NCI-H524 (cell line): ENCODE results near the gene TCF25.
A peak's percentile ranks its signal among the peaks of the same experiment; 100 is the strongest.
"Not testable (repeated sequence)": the region's sequence is repeated elsewhere in the genome, so short reads cannot be mapped to it uniquely, and the experiment has no call there.

Experiments used
- DNase-seq, 2 experiments: peaks; one replicate each; lab custom pipeline; 2025; lab: John Stamatoyannopoulos, UW

Gene TCF25

GRCh38 chr16:89903908-89904515 lies 30.6 kb downstream of the TCF25 start:
- DNase-seq: no peak

DNA sequence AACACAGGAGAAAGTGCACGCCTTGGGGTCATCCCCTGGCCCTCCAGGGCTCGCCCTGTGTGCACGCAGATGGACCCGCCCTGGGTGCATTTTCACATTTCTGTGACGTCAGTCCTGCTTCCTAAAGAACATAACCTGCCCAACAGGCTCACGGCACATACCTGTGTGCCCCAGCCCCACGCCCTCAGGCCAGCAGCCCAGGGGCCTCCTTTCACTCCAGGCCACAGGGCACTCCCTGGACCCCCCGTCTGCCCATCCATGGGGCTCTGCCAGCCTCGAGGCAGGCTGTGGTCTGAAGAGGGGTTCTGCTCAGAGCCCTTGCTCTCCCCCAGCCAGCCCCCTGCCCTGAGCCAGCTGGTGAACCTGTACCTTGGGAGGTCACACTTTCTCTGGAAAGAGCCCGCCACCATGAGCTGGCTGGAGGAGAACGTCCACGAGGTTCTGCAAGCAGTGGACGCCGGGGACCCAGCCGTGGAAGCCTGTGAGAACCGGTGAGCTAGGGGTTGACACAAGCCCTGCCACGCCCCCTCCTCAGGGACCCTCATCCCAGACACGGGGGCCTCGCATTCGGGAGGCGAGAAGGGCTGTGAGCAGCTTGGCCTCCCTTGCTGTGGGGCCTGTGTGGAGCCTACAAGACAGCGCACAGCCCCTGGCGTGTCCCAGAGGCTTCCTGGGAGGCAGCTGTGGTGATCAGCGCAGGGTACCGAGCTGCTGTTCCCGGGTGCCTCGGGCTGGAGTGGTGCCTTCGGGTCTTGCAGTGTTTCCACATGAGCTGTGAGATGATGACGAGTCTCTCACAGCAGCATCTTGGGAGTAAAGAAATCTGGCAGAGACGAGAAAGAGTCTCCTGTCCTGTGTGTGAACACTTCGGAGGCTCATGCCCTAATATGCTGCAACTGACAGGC lies 31.5 kb downstream of the TCF25 start:
- no peak for DNase-seq

- no peak for DNase-seq
These were observed 32.2 kb downstream of the TCF25 start for GRCh38 chr16:89905511-89906139.

- DNase-seq: no peak
These were observed 33.0 kb downstream of the TCF25 start for GRCh38 chr16:89906140-89907025.

GRCh38 chr16:89907055-89907814 lies 33.8 kb downstream of the TCF25 start:
- DNase-seq: no peak

GRCh38 chr16:89908236-89908635 lies 34.8 kb downstream of the TCF25 start:
- no peak for DNase-seq

- peak; percentile 37 to 58 for DNase-seq
These were observed 36.7 kb downstream of the TCF25 start for GRCh38 chr16:89909777-89910716.

- DNase-seq: no peak
These were observed 37.4 kb downstream of the TCF25 start for GRCh38 chr16:89910717-89911354.

DNA sequence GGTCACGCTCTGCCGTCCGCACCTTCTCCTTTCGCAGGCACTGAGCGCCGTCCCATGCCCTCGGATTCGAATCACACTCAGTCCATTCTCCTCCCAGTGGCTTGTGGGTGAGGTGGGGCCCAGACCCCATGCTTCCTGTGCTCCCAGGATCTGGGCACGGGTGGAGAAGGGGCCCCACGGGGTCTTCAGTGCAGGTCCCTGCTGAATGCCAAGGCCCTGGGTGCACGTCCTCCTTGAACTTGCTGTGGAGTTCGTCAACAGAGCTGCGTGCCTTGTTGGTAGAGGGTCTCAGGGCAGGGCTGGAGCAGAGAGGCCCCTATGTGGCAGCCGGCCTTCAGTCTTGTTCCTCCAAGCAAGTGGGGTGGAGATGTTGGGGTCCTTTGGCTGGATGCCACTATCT lies 38.0 kb downstream of the TCF25 start:
- DNase-seq: no peak

GRCh38 chr16:89912143-89912542 lies 38.8 kb downstream of the TCF25 start:
- no peak for DNase-seq

GRCh38 chr16:89912627-89913026 lies 39.2 kb downstream of the TCF25 start:
- DNase-seq: no peak

DNA sequence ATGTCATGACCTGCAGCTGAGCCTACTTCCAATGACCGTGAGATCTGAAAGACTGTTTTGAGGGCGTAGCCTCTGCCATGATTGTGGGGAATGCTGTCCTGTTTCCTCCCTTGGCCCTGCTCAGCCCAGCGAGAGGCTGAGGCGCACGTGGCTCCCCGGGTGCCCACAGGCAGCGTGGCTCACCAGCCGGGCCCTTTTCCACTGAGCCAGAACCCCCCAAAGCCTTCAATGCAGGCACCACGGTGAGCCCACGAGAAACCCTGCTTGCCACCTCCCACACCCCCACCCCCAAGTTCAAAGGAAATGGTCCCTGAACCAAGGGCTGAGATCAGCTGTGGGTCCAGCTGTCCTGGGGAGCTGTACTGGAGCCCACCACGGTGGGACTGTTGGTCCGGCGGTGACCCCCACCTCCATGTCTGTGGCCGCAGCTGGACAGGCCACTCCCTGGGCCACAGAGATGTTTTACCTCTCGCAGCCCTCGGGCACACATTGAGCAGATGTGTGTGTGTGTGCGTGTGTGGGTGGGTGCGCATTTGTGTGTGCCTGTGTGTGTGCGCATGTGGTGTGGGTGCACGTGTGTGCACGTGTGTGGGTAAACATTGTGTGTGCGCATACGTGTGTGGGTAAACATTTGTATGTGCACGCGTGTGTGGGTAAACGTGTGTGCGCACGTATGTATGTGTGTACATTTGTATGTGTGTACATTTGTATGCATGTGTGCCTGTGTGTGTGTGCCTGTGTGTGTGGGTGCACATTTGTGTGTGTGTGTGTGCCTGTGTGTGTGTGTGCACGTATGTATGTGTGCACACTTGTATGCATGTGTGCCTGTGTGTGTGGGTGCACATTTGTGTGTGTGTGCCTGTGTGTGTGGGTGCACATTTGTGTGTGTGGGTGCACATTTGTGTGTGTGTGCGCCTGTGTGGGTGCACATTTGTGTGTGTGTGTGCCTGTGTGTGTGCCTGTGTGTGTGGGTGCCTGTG lies 40.3 kb downstream of the TCF25 start:
- no peak for DNase-seq

GRCh38 chr16:89914642-89915285 lies 41.4 kb downstream of the TCF25 start:
- DNase-seq: not testable (repeated sequence)

DNA sequence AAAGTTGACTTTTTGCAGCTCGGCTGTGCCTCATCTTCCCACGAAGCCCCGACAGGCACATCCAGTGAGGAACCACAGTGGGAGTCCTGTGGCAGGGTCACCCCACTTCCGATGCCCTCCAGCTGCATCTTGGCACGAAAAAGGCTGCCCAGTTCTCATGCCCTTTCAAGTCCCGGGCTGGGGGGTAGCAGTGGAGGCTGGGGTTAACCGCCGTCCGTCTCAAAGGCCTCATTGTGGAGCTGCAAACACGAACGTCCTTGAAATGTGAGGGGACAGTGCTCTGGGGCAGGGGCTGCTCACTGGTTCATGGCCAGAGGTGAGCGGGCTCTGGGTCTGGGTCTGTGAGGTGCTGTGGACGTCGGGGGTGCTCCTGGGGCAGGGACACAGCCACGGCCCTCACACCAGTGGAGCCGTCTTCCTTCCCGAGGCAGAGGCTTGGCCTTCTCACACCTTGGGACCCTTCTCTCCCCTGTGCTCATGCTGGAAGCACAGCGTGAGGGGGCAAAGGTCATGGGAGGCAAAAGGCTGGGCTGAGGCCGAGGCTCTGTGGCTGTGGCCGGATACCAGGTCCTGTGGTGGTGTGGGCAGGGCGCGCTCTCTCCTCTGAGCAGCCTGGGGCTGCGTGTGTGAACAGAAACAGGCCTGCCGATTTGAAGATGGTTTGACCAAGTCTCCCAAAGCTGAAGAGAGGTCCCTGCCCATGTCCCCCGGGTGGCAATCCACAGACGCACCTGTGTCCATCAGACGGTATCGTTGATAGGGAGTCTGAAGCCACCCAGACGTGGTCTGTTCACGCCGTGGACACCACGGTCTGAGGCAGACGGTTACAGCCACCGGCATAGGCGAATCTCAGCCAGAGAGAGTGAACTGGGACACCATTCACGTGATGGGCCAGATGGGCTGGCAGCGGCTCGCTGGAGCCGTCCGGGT lies 42.2 kb downstream of the TCF25 start:
- peak; percentile 43 to 62 for DNase-seq

DNA sequence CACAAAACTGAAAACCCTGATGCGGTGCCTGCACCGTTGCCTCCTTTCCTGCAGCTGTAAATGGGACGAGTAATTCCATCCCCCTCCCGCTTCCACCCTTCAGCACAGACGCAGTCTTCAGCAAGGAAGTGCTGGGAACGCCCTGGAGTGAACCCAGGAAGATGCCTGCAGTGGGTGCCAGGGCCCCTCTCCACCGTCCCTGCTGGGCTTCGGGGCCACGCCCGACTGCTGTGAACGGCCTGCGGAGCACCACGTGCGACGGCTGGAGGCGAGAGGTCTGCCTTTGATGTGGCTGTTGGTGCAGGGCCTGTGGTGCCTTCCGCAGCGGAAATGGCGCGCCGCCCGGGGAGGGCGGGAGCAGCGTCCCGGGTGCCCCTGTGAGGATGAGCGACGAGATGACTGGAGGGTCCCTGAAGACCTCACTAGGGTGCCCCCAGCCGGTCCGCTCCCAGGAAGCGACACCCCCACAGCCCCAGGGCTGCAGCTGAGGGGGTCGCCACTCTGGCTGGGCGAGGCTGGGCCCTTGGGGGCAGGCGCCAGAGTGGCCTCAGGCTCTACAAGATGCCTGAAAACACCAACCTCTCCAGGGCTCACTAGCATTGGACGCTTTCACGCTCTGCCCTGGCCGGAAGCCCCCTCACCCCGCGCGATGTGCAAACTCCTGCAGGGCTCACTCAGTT lies 44.5 kb downstream of the TCF25 start:
- peak; percentile 42 to 69 for DNase-seq
